Diencephalon (tissue), 1 donor: ENCODE data around the gene TKFC. TPM values are rescaled to one million over a fixed set of nuclear protein-coding genes. Genes with fewer than 3 reads are reported as not detected.

Source experiments
- total RNA-seq: library from RNA; depleted of rRNA; stranded (reverse); fragments of >200 nt; gene quantifications from one replicate; pipeline ENCODE4 v1.2.3, GENCODE V29; 2014

TKFC gene, protein sequence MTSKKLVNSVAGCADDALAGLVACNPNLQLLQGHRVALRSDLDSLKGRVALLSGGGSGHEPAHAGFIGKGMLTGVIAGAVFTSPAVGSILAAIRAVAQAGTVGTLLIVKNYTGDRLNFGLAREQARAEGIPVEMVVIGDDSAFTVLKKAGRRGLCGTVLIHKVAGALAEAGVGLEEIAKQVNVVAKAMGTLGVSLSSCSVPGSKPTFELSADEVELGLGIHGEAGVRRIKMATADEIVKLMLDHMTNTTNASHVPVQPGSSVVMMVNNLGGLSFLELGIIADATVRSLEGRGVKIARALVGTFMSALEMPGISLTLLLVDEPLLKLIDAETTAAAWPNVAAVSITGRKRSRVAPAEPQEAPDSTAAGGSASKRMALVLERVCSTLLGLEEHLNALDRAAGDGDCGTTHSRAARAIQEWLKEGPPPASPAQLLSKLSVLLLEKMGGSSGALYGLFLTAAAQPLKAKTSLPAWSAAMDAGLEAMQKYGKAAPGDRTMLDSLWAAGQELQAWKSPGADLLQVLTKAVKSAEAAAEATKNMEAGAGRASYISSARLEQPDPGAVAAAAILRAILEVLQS
- total RNA-seq = 12.9 TPM

DNA sequence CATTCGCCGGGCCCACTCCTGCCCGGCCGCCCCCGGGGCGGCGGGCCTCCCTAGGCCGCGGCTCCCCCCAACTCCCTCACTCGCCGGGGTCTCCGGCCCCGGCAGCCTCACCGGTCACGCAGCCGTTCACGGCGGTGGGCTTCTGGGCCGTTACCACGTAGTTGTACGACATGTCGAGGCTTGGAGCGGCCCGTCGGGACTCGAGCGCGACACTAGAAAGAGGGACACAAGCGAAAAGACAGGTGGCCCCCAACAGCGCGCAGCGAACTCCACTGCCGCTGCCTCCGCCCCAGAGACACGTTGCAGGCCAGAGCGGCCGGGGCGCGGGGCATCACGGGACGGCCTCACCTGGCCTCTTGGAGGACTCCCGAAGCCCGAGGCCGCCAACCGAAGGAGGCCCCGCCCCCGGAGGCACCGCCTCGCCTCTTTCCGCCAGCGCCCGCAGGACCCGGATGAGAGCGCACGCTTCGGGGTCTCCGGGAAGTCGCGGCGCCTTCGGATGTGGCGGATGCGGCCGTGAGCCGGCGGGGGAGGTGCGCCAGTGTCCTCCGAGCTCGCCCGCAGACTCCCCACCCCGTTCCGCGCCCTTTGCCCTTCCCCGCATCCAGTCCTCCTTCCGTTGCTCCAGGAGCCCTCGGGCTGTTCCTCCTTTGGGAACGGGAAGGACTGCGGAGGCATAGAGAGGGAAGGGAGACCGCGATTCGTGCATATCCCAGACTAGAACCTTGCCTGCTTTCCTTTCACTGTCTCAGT is at the start of gene TKFC, which contains the start of gene DDB1:
TSS of gene TKFC (plus strand) at position 432 of the 753 bp plus-strand sequence. CDS start 1,501 bp downstream, outside the sequence.
TSS of gene DDB1 (minus strand) at position 309 of the 753 bp plus-strand sequence. CDS start at position 172, 137 bp downstream.

DNA sequence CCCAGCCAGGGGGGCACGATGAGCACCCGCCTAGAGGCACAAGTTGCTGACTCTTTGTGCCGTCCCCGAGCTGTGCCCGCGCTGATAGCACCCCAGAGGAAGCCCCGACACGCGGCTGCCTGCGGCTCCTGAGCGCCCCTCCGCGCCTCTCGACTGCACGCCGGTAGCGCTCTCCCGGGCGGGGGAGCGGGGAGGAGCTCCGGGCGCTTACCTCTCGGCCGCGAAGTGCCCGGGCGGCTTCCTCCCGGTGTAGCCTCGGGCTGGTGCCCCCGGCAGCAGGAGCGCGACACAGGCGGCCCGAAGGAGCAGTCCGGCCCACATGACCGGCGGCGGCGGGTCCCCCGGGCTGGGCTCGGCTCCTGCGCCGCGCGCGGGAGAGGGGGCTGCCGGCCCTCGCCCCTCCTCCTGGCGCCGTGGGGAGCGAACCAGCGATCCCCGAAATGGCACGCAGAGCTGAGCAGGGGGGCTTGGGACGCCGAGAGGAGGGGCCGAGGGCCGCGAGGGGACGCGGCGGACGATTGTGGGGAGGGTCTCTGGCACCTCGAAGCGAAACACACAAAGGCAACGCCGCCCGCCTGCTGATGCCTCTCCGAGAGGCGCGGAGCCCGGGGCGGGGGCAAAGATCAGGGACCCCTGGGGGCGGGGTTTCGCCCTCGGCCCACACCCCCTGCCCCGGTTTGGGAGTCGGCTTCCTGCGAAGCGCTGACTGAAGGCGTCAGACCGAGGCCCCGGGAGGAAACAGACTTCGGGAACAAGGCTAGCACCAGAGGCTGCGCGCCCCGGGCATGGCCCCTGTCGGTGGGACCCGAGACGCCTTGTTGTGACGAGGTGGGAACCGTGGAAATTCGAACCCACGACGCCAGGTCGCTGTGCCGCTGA is 38.1 kb upstream of the TKFC start, which contains the start of gene VWCE:
TSS of gene VWCE (minus strand) at position 600 of the 879 bp plus-strand sequence. CDS start at position 321, 279 bp downstream.

DNA sequence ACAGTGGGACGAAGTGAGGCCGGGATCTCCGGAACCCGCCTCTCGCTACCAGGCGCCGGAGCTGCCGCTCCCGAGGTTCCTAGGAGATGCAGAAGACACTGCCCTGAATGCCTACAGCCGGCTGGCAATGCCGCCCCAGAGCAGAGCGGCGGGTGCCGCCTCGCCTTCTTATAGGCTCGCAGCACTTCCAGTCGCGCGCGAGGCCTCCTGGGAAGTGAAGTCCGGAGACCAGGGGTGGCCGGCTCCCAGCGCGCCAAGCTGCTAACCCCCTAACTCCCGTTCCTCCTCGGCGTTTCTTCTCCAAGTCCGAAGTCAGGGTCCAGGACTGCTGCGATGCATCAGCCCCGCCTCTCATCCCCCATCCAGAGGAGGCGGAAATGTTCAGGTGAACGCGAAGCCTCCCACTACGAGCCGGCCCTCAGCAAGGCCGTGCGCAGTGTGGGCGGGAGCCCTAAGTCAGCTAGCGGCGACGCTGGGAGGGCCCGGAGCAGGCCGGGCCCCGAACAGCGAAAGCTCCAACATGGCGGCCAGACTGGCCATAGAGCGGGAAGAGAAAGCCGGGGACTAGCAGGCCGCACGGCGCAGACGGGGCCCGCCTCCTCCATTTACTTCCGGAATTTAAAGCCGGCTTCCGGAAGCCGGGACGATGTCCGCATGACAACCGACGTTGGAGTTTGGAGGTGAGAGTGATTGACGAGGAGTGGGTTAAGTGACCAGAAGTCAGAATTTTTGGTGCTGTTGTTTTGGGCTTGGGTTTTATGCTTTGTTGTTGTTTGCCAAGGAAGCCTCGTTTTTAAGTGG is 28.9 kb downstream of the TKFC start, which contains the start of the genes CYB561A3 and TMEM138:
TSS of gene CYB561A3 (minus strand) at position 142 of the 801 bp plus-strand sequence. CDS start 5,169 bp downstream, outside the sequence.
TSS of gene TMEM138 (plus strand) at position 634 of the 801 bp plus-strand sequence. CDS start 2,017 bp downstream, outside the sequence.

Other genes starting within 250 kb of the TKFC start
- not detected for gene CD5, start 230.7 kb upstream of the TKFC start, total RNA-seq
- gene VPS37C, start 171.8 kb upstream of the TKFC start, total RNA-seq = 6.2 TPM
- gene PGA3, start 129.7 kb upstream of the TKFC start, total RNA-seq = not detected
- gene PGA4, start 110.9 kb upstream of the TKFC start, total RNA-seq = 0.23 TPM
- gene PGA5, start 92.1 kb upstream of the TKFC start, total RNA-seq = not detected
- gene VWCE, start 37.9 kb upstream of the TKFC start, total RNA-seq = 1.4 TPM
- gene DDB1, start 123 bp upstream of the TKFC start, total RNA-seq = 200 TPM
- 12.7 TPM for gene CYB561A3, start 28.7 kb downstream of the TKFC start, total RNA-seq
- 26.8 TPM for gene TMEM138, start 29.1 kb downstream of the TKFC start, total RNA-seq
- 14.8 TPM for gene TMEM216, start 59.4 kb downstream of the TKFC start, total RNA-seq
- gene CPSF7, start 96.7 kb downstream of the TKFC start, total RNA-seq = 31.1 TPM
- gene SDHAF2, start 96.9 kb downstream of the TKFC start, total RNA-seq = 57.7 TPM
- 6.7 TPM for gene LRRC10B, start 175.5 kb downstream of the TKFC start, total RNA-seq
- 71.5 TPM for gene SYT7, start 247.8 kb downstream of the TKFC start, total RNA-seq